Measurements from ENCODE around the gene TTC8.

- TF ChIP-seq POLR2AphosphoS5 (IDR thresholded peaks at IDR 0.05), result no peak
- TF ChIP-seq POLR2A (IDR thresholded peaks at IDR 0.05), result no peak
- no peak for TF ChIP-seq CTCF (IDR thresholded peaks at IDR 0.05 in 8 of 11, conservative IDR thresholded peaks at IDR 0.05 in 3 of 11)
Observed at GRCh38 chr14:88902850-88903249, 78.4 kb downstream of the TTC8 start.
